ENCODE data around the gene ZNF236. TPM values are rescaled to one million over a fixed set of nuclear protein-coding genes. Genes with fewer than 3 reads are reported as not detected.
A peak's percentile ranks its signal among the peaks of the same experiment; 100 is the strongest.
"Not testable (repeated sequence)": the region's sequence is repeated elsewhere in the genome, so short reads cannot be mapped to it uniquely, and the experiment has no call there.

ZNF236 gene
- total RNA-seq, 1 donor from 2014 or later = 14.5 TPM

DNA sequence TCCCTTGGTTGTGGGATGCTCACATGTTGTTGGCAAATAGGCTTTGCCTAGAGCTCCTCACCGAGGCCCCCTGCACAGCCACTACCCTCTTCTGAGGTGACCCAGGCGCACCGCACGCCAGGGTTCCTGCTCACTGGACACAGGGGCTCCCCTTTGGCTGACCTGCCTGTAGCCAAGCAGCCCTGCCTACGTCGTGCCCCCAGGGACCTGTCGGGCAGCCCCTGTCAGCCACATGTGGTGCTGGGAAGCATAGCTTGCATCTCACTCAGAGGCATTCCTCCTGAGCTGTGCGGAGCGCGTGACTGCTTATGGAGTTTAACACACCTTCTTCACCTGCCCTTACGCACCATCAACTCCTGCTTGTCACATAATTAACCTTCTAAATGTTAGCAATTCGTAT is 116.3 kb downstream of the ZNF236 start:
- H3K27ac ChIP-seq = no peak overlapping the region
- no peaks in the 10 kb centered on the region for H3K27me3 ChIP-seq
- no peak overlapping the region for H3K4me3 ChIP-seq
- H3K36me3 ChIP-seq = peaks cover 0 to 33% of the 10 kb centered on the region in 2 donors
- no peaks in the 10 kb centered on the region for H3K9me3 ChIP-seq
- intact Hi-C loops (cut with DNase I) = no loop called here
- TF ChIP-seq POLR2AphosphoS5 (IDR thresholded peaks at IDR 0.05; ENCODE audit: insufficient read depth in 1 of 2, low read depth in 1 of 2) (no peak), POLR2A (IDR thresholded peaks at IDR 0.05) (no peak)
- DNase-seq (ENCODE audit: extremely low spot score in 2 of 2) = no peak
- H3K4me1 ChIP-seq = peaks cover 5% of the 10 kb centered on the region

GRCh38 chr18:76941284-76941683 is 118.9 kb downstream of the ZNF236 start:
- no peak for TF ChIP-seq POLR2A (IDR thresholded peaks at IDR 0.05)
- TF ChIP-seq POLR2AphosphoS5 (IDR thresholded peaks at IDR 0.05; ENCODE audit: insufficient read depth in 1 of 2, low read depth in 1 of 2) = no peak
- intact Hi-C loops (cut with DNase I) = no loop called here
- no peak for DNase-seq (ENCODE audit: extremely low spot score in 2 of 2)

GRCh38 chr18:76943542-76944339 is 121.4 kb downstream of the ZNF236 start:
- DNase-seq (ENCODE audit: extremely low spot score in 2 of 2) = no peak
- H3K4me1 ChIP-seq = peaks cover 5% of the 10 kb centered on the region
- peaks cover 0 to 26% of the 10 kb centered on the region in 2 donors for H3K36me3 ChIP-seq
- TF ChIP-seq POLR2A (IDR thresholded peaks at IDR 0.05) (no peak), POLR2AphosphoS5 (IDR thresholded peaks at IDR 0.05; ENCODE audit: insufficient read depth in 1 of 2, low read depth in 1 of 2) (peak; percentile 12 to 75)
- TF ChIP-seq, protein P1, sequence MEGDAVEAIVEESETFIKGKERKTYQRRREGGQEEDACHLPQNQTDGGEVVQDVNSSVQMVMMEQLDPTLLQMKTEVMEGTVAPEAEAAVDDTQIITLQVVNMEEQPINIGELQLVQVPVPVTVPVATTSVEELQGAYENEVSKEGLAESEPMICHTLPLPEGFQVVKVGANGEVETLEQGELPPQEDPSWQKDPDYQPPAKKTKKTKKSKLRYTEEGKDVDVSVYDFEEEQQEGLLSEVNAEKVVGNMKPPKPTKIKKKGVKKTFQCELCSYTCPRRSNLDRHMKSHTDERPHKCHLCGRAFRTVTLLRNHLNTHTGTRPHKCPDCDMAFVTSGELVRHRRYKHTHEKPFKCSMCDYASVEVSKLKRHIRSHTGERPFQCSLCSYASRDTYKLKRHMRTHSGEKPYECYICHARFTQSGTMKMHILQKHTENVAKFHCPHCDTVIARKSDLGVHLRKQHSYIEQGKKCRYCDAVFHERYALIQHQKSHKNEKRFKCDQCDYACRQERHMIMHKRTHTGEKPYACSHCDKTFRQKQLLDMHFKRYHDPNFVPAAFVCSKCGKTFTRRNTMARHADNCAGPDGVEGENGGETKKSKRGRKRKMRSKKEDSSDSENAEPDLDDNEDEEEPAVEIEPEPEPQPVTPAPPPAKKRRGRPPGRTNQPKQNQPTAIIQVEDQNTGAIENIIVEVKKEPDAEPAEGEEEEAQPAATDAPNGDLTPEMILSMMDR (IDR thresholded peaks at IDR 0.05) = no peak
- H3K4me3 ChIP-seq = no peak overlapping the region
- peak overlapping the region; percentile 45 for H3K27ac ChIP-seq
- intact Hi-C loops (cut with DNase I) = no loop called here
- no peaks in the 10 kb centered on the region for H3K27me3 ChIP-seq
- H3K9me3 ChIP-seq = no peaks in the 10 kb centered on the region

More at GRCh38 chr18:76941284-76941683, 118.9 kb downstream of the ZNF236 start:
- H3K9me3 ChIP-seq = no peaks in the 10 kb centered on the region
- H3K36me3 ChIP-seq = peaks cover 0 to 23% of the 10 kb centered on the region in 2 donors
- no peaks in the 10 kb centered on the region for H3K27me3 ChIP-seq
- peaks cover 5% of the 10 kb centered on the region for H3K4me1 ChIP-seq
- no peak overlapping the region for H3K4me3 ChIP-seq
- H3K27ac ChIP-seq = no peak overlapping the region

DNA sequence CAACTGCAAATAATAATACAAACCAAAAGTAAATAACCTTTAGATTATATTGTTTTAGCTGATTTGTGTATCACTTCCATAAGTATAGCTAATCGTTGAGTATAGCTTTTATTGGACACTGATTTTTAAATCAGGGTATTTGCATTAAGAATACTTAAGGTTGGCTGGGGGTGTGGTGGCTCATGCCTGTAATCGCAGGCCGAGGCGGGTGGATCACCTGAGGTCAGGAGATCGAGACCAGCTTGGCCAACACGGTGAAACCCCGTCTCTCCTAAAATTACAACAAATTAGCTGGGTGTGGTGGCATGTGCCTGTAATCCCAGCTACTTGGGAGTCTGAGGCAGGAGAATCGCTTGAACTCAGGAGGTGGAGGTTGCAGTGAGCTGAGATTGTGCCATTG is 122.0 kb downstream of the ZNF236 start:
- H3K4me1 ChIP-seq; H3K9me3 ChIP-seq; intact Hi-C loops (cut with DNase I); H3K4me3 ChIP-seq; H3K27me3 ChIP-seq; DNase-seq (ENCODE audit: extremely low spot score in 2 of 2): not testable (repeated sequence)
- Histone ChIP-seq H3K27ac (peak overlapping the region; percentile 1), H3K36me3 (peaks cover 0 to 28% of the 10 kb centered on the region in 2 donors)

- Histone ChIP-seq H3K4me3 (no peak overlapping the region), H3K27ac (no peak overlapping the region), H3K27me3 (no peaks in the 10 kb centered on the region), H3K4me1 (peaks cover 1% of the 10 kb centered on the region), H3K9me3 (no peaks in the 10 kb centered on the region), H3K36me3 (peaks cover 0 to 29% of the 10 kb centered on the region in 2 donors)
- DNase-seq (ENCODE audit: extremely low spot score in 2 of 2) = no peak
- TF ChIP-seq, protein P1 (IDR thresholded peaks at IDR 0.05) = no peak
- TF ChIP-seq POLR2A (IDR thresholded peaks at IDR 0.05) (no peak), POLR2AphosphoS5 (IDR thresholded peaks at IDR 0.05; ENCODE audit: insufficient read depth in 1 of 2, low read depth in 1 of 2) (no peak)
- intact Hi-C loops (cut with DNase I) = no loop called here
These were observed 126.0 kb downstream of the ZNF236 start for GRCh38 chr18:76948345-76948744.

- intact Hi-C loops (cut with DNase I) = no loop called here
- H3K27ac ChIP-seq = no peak overlapping the region
These were observed 129.3 kb downstream of the ZNF236 start for GRCh38 chr18:76951456-76952247.

More at GRCh38 chr18:76951456-76952247, 129.3 kb downstream of the ZNF236 start:
- H3K36me3 ChIP-seq = peaks cover 0 to 37% of the 10 kb centered on the region in 2 donors
- no peaks in the 10 kb centered on the region for H3K9me3 ChIP-seq
- DNase-seq (ENCODE audit: extremely low spot score in 2 of 2) = no peak
- no peak for TF ChIP-seq POLR2A (IDR thresholded peaks at IDR 0.05)
- no peak for TF ChIP-seq POLR2AphosphoS5 (IDR thresholded peaks at IDR 0.05; ENCODE audit: insufficient read depth in 1 of 2, low read depth in 1 of 2)
- TF ChIP-seq, protein P1 (IDR thresholded peaks at IDR 0.05) = no peak
- no peak overlapping the region for H3K4me3 ChIP-seq
- H3K27me3 ChIP-seq = no peaks in the 10 kb centered on the region
- no peaks in the 10 kb centered on the region for H3K4me1 ChIP-seq

Data from vagina (tissue), 2 donors.